Esophagus muscularis mucosa (tissue), 3 donors: Measurements from ENCODE around the gene LGALS9B.
"Not testable (repeated sequence)": the region's sequence is repeated elsewhere in the genome, so short reads cannot be mapped to it uniquely, and the experiment has no call there.

ENCODE experiments used
- POLR2A ChIP-seq: fragments of 450-650 bp; IDR thresholded peaks from one replicate; pipeline ENCODE4 v1.6.1; 2017; ENCODE audit warnings: antibody characterized with exemption, moderate library complexity, mild to moderate bottlenecking, low read depth
- TF ChIP-seq, protein P1 (sequence below), 3 experiments: fragments of 200-600 bp in 2 of 3; fragments of 450-650 bp in 1 of 3; sonication (generic) in 2 of 3; IDR thresholded peaks; one replicate each; pipeline ENCODE4 v1.5.1; 2017 to 2019; ENCODE audit warnings: antibody characterized with exemption in 3 of 3, mild to moderate bottlenecking in 2 of 3, moderate library complexity in 1 of 3

DNA sequence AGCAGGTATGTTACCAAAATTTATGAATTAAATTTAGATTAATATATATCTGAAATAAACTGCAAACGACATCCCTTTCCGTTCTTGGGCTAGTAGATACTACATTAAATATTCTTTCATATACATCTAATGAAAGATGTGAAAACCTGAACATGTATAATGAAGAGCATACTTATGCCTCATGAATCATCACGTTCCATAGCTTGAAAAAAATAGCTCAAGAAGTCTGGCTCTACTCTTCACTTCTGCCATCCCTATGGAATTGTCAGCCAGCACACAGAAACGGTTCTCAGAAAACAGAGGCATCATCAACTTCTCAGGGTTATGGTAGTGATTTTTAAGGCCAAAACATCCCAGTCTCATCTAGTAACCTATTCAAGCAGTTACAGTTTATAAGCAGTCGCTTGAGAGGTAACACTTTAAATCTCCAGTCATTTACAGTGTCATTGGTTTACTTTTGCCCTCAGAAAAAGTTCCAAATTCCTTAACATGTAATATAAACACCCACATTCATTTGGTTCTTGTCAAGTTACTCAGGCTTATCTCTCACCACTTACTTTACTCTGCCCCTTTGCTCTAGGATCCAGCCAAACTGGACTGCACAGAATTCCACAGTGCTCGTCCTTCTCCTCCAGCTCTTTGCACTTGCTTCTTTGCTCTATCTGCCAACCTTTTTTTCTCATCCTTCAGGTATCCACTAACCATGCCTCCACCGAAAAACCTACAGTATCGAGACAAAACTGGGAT is 66.6 kb downstream of the LGALS9B start:
- TF ChIP-seq POLR2A, result not testable (repeated sequence)
- TF ChIP-seq, protein P1, sequence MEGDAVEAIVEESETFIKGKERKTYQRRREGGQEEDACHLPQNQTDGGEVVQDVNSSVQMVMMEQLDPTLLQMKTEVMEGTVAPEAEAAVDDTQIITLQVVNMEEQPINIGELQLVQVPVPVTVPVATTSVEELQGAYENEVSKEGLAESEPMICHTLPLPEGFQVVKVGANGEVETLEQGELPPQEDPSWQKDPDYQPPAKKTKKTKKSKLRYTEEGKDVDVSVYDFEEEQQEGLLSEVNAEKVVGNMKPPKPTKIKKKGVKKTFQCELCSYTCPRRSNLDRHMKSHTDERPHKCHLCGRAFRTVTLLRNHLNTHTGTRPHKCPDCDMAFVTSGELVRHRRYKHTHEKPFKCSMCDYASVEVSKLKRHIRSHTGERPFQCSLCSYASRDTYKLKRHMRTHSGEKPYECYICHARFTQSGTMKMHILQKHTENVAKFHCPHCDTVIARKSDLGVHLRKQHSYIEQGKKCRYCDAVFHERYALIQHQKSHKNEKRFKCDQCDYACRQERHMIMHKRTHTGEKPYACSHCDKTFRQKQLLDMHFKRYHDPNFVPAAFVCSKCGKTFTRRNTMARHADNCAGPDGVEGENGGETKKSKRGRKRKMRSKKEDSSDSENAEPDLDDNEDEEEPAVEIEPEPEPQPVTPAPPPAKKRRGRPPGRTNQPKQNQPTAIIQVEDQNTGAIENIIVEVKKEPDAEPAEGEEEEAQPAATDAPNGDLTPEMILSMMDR (IDR thresholded peaks at IDR 0.05), result not testable (repeated sequence)
